ENCODE data around the gene SLC44A4. TPM values are rescaled to one million over a fixed set of nuclear protein-coding genes. Genes with fewer than 3 reads are reported as not detected.

SLC44A4 gene
- total and polyA plus RNA-seq, 9 of the 15 experiments (the other 6 are each of a cell fraction or from before 2014, with no cell fraction given) = 7.9 to 18.6 (median 11.2) TPM

- TF ChIP-seq ZBTB2 (IDR thresholded peaks at IDR 0.05) (no peak), MEF2A (IDR thresholded peaks at IDR 0.05; ENCODE audit: control insufficient read depth, low read depth, low read length) (no peak), DDX20 (tag; IDR thresholded peaks at IDR 0.05; ENCODE audit: low read depth) (no peak), SRSF3 (IDR thresholded peaks at IDR 0.05; ENCODE audit: insufficient read depth, low read length) (no peak), ZNF239 (CRISPR knock-in tag; IDR thresholded peaks at IDR 0.05) (no peak), ZNF717 (CRISPR knock-in tag; IDR thresholded peaks at IDR 0.05) (peak; percentile 62; the same call in 1 of the 2 replicates), ZNF143 (CRISPR knock-in tag; IDR thresholded peaks at IDR 0.05) (no peak), E2F3 (CRISPR knock-in tag; IDR thresholded peaks at IDR 0.05) (peak; percentile 81; the same call in 1 of the 2 replicates), ZNF184 (CRISPR knock-in tag; IDR thresholded peaks at IDR 0.05) (no peak), ZNF551 (CRISPR knock-in tag; IDR thresholded peaks at IDR 0.05) (no peak), ZNF512 (tag; IDR thresholded peaks at IDR 0.05) (no peak), DPF2 (IDR thresholded peaks at IDR 0.05) (no peak), MCM5 (IDR thresholded peaks at IDR 0.05; ENCODE audit: low read depth) (no peak), PYGO2 (tag; IDR thresholded peaks at IDR 0.05) (no peak), PTRF (tag; IDR thresholded peaks at IDR 0.05) (no peak), ZBTB49 (CRISPR knock-in tag; IDR thresholded peaks at IDR 0.05; ENCODE audit: borderline replicate concordance) (no peak), RBM25 (IDR thresholded peaks at IDR 0.05; ENCODE audit: low read depth, low read length, severe bottlenecking) (no peak), ARHGAP35 (IDR thresholded peaks at IDR 0.05; ENCODE audit: partially characterized antibody) (no peak), MLLT1 (IDR thresholded peaks at IDR 0.05) (0 out of 4 replicates have a peak, but pooled peaks of 1 of the 2 experiments have one; percentile 16), RNF219 (CRISPR knock-in tag; IDR thresholded peaks at IDR 0.05) (no peak)
Observed at GRCh38 chr6:31897612-31898382, 19.0 kb upstream of the SLC44A4 start, which contains the start of gene EHMT2 (continued).
